H7 (cell line): ENCODE data around the gene ANKRD39. TPM values are rescaled to one million over a fixed set of nuclear protein-coding genes. Genes with fewer than 3 reads are reported as not detected.
"Not testable (repeated sequence)": the region's sequence is repeated elsewhere in the genome, so short reads cannot be mapped to it uniquely, and the experiment has no call there.

Source experiments
- DNase-seq: peaks from one replicate; pipeline ENCODE4 v3.0.0; 2012
- H3K27me3 ChIP-seq: 2 replicates; pipeline ENCODE4 v1.6.0; 2011; ENCODE audit warnings: mild to moderate bottlenecking, low read length; ENCODE audit not compliant: control insufficient read depth, insufficient read depth
- H3K36me3 ChIP-seq: replicated peaks from 2 replicates; pipeline ENCODE4 v1.5.1; 2011; ENCODE audit warnings: low read length; ENCODE audit not compliant: control insufficient read depth, insufficient read depth
- H3K4me3 ChIP-seq: 2 replicates; pipeline ENCODE4 v1.5.1; 2011; ENCODE audit warnings: low read depth, mild to moderate bottlenecking, control low read depth, low read length, moderate library complexity; ENCODE audit not compliant: insufficient read depth
- total RNA-seq: library from RNA; depleted of rRNA; stranded (reverse); fragments of >200 nt; shearing (Covaris generic); gene quantifications from 2 replicates; pipeline ENCODE4 v1.2.3, GENCODE V29; 2014

The ANKRD39 gene
- total RNA-seq, 1 experiment from 2014 or later, result 13.5 TPM

DNA sequence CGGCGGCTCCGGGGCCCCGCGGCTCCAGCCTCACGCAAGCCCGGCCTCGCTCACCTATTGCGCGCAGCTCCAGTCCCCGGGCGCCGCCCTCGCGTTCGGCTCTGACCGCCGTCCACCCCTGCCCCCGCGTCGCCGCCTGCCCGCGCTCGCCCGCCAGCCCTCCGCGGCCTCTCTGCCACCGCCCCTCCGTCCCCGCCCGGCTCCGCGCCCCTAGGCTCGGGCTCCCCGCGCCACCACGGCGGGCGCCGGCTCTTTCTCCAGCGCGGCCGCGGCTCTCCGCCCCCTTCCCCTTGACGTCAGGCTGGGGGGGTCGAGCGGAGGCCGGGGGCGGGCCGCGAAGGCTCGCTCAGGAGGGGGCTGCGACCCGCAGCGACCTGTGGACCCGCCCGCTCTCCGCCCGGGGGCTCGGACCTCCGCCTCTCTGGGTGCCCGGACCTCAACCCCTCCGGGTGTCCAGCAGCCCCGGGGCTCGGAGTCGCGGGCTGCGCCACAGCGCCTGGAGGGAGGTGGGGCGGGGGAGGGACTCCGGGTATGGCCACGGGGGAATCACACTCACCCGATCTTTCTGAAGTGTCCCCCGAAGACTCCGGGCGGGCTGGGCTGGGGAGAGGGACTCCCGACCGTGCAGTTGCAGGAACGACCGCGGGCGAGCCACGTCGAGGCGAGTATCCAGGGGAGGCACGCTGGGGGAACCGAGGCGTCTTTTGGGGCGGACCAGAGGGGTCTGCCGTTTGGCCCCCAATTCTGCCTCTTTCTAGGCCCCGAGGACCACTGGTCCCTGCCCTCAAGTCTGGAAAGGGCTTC is 12.2 kb upstream of the ANKRD39 start, which contains the start of gene SEMA4C:
TSS of gene SEMA4C (minus strand) at position 259 of the 804 bp plus-strand sequence. CDS start 2,194 bp downstream, outside the sequence.
- peaks cover 2% of the 10 kb centered on the region; the same call in 1 of the 2 replicates for H3K27me3 ChIP-seq
- peaks cover 25% of the 10 kb centered on the region for H3K36me3 ChIP-seq
- DNase-seq, result peak; percentile 90
- H3K4me3 ChIP-seq, result peak within 1 kb of the TSS; percentile 95

DNA sequence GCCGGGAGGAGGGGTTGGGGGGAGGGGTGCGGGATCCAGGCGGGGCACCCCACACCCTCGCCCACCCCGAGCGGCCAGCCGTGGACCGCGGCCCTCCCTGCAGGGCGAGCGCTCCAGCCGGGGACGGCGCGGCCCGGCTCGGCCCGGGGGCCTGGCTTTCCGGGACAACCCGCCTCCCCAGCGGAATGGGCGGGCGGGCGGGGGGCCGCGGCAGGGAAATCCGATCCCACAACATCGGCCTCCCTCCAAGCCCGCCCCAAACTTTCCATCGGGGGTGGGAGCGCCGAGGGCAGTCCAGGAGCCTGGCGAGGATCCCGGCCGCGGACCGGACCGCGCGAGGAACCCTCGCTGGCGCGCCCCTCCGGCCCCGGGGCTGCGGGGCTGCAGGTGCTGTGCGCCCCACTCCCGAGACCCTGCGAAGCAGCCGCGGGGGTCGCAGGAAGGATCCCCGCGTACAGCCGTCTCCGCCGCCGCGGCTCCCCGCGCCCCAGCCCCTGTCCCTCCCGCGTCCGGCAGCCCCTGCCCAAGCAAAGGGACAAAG is 11.5 kb upstream of the ANKRD39 start:
- H3K27me3 ChIP-seq, result peaks cover 2% of the 10 kb centered on the region; the same call in 1 of the 2 replicates
- H3K4me3 ChIP-seq, result peak overlapping the region; percentile 95
- H3K36me3 ChIP-seq, result peaks cover 32% of the 10 kb centered on the region
- peak; percentile 93 for DNase-seq

- peak overlapping the region; percentile 95 for H3K4me3 ChIP-seq
- peaks cover 2% of the 10 kb centered on the region; the same call in 1 of the 2 replicates for H3K27me3 ChIP-seq
- DNase-seq, result peak; percentile 97
- peaks cover 38% of the 10 kb centered on the region for H3K36me3 ChIP-seq
Measured at GRCh38 chr2:96868555-96869280, 10.9 kb upstream of the ANKRD39 start.

DNA sequence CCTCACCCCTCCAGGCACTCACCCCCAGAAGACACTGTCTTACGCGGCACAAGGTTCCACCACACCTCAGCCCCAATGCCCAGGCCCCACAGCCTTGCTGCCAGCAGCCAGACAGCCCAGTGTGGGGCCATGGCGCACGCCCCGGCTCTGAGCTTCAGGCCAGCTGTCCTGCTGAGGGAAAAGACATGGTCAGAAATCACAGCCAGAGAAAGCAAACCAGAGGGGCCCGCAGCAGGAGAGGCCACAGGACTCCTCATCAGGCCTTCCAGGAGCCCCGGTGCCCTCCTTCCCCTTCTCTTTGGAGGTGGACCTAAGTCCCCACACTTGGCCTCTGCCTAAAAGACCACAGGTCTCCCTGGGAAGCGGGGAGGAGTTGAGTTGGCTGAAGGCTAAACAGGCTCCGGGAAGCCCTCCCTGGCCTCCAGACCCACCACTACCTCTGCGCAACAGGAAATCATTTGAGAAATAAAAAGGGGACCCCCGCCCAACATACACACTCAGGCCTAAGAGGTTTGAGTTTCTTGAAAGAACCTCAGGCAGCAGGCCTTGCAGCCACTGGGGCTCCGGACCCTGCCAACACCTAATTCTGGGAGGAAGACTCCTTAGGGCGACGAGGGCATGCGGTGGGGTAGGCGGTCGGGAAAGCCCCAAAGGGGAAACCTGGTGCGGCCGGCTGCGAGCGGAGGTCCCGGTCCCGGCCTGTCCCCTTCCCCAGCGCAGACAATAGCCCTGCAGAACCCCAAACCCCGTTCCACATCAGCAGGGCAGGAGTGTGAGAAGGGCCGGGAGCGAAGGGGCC is 10.1 kb upstream of the ANKRD39 start:
- H3K27me3 ChIP-seq, result peaks cover 2% of the 10 kb centered on the region; the same call in 1 of the 2 replicates
- peak overlapping the region; percentile 95 for H3K4me3 ChIP-seq
- DNase-seq, result no peak
- H3K36me3 ChIP-seq, result peaks cover 45% of the 10 kb centered on the region

DNA sequence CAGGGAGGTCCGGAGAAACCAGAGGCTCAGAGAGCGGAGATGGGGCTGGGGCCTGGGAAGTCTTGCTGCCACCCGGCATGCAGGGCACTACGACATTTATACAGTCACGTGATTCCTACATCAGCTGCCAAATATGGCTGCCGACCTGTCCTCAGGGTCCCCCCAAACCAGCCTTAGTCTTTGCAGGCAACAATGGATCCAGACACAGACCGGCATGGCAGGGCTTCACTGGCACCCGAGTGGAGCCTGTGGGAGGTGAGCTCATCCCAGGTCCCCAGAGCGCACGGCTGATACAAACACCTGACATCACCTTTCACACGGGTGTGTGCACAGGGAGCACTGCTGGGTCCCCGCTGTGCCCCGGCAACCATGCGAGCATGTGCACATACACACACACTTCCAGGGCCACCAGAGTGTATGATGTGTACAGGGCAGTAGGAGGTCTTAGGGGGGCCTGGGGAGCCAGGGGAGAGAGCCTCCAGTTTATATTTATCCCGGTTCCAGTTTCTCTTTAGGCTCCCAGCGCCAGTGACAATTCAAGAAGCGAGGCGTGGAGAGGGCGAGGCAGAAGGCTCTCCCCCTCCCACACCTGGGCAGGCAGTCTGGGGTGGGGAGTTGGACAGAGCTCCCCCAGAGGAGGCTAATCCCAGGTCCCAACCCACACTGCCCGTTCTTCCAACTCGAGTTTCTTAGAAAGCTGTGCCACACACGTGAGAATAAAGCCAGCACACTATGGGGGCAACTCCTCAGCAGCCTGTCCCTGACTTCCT is 9.4 kb upstream of the ANKRD39 start:
- peaks cover 2% of the 10 kb centered on the region; the same call in 1 of the 2 replicates for H3K27me3 ChIP-seq
- peaks cover 47% of the 10 kb centered on the region for H3K36me3 ChIP-seq
- DNase-seq, result no peak
- H3K4me3 ChIP-seq, result peak overlapping the region; percentile 95; the same call in 1 of the 2 replicates

- Histone ChIP-seq H3K27me3 (peaks cover 2% of the 10 kb centered on the region; the same call in 1 of the 2 replicates), H3K36me3 (peaks cover 51% of the 10 kb centered on the region), H3K4me3 (no peak overlapping the region)
- no peak for DNase-seq
Measured at GRCh38 chr2:96866586-96866985, 8.8 kb upstream of the ANKRD39 start.

GRCh38 chr2:96866149-96866548 is 8.3 kb upstream of the ANKRD39 start:
- Histone ChIP-seq H3K36me3 (peaks cover 54% of the 10 kb centered on the region), H3K27me3 (peaks cover 2% of the 10 kb centered on the region; the same call in 1 of the 2 replicates), H3K4me3 (no peak overlapping the region)
- DNase-seq, result no peak

- DNase-seq, result no peak
- Histone ChIP-seq H3K4me3 (no peak overlapping the region), H3K36me3 (peaks cover 54% of the 10 kb centered on the region), H3K27me3 (peaks cover 1% of the 10 kb centered on the region; the same call in 1 of the 2 replicates)
Measured at GRCh38 chr2:96865654-96866053, 7.8 kb upstream of the ANKRD39 start.

- no peaks in the 10 kb centered on the region for H3K27me3 ChIP-seq
- peaks cover 58% of the 10 kb centered on the region for H3K36me3 ChIP-seq
- no peak for DNase-seq
- no peak overlapping the region for H3K4me3 ChIP-seq
Measured at GRCh38 chr2:96864343-96865091, 6.7 kb upstream of the ANKRD39 start.

- DNase-seq, result no peak
- Histone ChIP-seq H3K36me3 (peaks cover 58% of the 10 kb centered on the region), H3K4me3 (no peak overlapping the region), H3K27me3 (no peaks in the 10 kb centered on the region)
Measured at GRCh38 chr2:96863575-96864342, 5.9 kb upstream of the ANKRD39 start.

DNA sequence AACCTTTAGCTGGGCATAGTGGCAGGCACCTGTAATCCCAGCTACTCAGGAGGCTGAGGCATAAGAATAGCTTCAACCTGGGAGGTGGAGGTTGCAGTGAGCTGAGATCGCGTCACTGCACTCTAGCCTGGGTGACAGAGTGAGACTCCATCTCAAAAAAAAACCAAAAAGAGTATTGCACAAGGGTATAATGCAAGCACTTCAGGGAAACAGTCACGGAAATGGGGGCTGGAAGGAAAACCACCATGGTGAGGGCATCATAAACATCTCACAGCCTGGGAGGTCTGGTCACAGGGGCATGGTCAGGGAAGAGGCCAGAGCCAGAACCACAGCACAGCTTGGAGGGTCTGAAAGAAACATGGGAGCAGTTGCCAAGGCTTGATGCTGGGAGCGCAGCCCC is 5.2 kb upstream of the ANKRD39 start:
- not testable (repeated sequence) for DNase-seq, H3K27me3 ChIP-seq, H3K4me3 ChIP-seq
- H3K36me3 ChIP-seq, result peaks cover 58% of the 10 kb centered on the region

DNA sequence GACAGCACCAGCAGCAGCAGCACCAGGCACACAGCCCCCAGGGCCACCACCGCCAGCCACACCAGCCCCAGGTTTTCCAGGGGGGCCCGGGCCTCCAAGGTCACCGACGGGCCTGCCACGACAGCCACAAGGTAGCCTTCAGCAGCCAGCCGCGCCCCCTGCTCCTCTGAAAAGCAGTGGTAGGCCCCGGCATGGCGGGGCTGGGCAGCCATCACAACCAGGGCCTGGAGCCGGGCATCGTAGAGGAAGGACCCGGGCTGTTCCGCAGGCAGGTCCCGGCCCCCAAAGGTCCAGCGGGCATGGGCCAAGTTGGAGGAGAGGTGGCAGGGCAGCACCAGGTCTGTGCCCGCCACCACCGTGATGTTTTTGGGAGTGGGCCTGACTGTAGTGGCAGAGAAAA is 3.3 kb upstream of the ANKRD39 start:
- no peaks in the 10 kb centered on the region for H3K27me3 ChIP-seq
- H3K4me3 ChIP-seq, result no peak overlapping the region
- peaks cover 44% of the 10 kb centered on the region for H3K36me3 ChIP-seq
- no peak for DNase-seq
